ENCODE measurements around the gene SLC12A8. TPM values are rescaled to one million over a fixed set of nuclear protein-coding genes. Genes with fewer than 3 reads are reported as not detected.

SLC12A8 gene
- total RNA-seq, 2 experiments from 2014 or later: 0.47 to 0.79 TPM

DNA sequence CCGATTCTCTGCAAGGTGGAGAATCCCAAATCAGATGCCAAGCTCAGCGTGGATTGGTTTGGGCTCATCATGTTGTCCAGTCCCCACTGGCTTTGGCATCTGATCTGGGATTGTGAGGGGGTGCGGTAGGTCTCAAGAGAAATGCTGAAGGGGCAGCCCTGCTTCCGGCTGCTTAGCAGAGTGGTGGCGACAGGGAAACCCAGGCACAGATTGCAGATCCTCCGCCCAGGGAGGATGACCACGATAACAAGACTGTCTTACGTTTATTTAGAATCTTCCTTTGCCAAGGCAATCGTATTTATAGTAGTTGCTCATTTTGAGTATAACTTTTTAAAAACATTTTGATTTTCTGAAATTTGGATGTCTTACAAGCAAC lies 61.1 kb downstream of the SLC12A8 start:
- H3K9me3 Mint-ChIP-seq: no peaks in the 10 kb centered on the region
- POLR2A ChIA-PET: no interaction called here
- H3K27ac Mint-ChIP-seq: no peak overlapping the region
- no peak for DNase-seq
- peaks cover 41% of the 10 kb centered on the region for H3K4me1 Mint-ChIP-seq
- ATAC-seq (ENCODE audit: low read depth): no peak
- H3K4me3 Mint-ChIP-seq: no peak overlapping the region
- peaks cover 5% of the 10 kb centered on the region for H3K27me3 Mint-ChIP-seq
- peaks cover 1% of the 10 kb centered on the region for H3K36me3 Mint-ChIP-seq

DNA sequence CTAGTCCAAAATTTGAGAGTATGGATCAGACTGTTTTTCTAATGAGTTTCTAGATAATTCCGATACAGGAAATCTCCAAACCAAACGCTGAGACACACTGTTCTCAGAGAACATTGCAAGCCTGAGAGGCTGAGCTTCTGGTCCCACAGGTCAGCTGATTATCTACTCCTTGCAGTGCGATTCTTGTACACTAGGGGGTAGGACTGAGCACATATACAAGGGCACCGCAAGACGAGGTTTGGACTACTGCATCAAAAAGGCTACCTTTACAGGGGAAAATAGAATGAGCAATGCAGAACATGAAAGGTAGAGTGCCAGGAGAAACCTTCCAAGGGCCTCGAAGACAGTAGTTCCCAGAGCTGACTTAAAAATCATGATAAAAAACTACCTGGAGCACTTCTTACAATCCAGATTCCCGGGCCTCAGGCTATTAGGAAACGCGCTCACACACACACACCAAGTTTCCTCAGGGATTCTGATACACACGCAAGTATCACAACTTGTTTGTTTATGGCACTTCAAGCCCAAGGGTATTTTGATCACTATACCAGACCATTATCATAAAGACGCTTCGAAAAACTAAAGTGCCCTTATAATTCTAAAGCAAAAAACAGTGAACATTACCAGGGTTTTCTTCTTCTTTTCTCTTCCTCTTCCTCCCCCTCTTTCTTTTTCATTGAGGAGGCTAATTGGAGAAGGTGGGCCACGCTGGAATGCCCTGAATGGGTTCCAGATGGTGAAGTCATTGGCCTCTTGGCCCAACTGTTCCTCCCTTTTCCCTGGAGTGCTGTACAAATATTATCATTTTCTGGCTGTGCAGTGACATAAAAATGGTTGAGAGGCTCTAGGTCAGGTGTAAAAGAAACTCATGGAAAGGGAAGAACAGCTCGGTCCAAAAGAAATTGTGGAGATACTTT lies 61.8 kb downstream of the SLC12A8 start:
- H3K9me3 Mint-ChIP-seq: no peaks in the 10 kb centered on the region
- peaks cover 41% of the 10 kb centered on the region for H3K4me1 Mint-ChIP-seq
- peaks cover 5% of the 10 kb centered on the region for H3K27me3 Mint-ChIP-seq

DNA sequence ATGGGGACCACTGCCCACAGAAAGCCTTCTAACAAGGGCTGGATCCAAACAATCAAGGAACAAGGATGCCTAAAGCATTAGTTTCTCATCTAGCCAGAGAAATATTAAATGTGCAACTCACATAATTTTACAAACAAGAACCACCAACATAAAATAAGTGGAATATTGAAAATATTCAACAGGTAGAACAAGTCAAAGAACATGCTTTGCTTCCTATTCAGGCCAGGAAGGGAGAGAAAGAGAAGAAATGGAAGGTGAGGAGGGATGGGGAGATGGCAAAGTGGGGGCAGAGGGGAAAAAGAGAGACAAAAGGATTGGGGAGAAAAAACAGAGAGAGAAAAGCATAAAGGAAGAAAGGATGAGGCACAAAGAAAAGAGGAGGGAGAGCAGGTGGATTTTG lies 63.1 kb downstream of the SLC12A8 start:
- POLR2A ChIA-PET: no interaction called here

More for the DNA sequence above, 61.8 kb downstream of the SLC12A8 start:
- H3K4me3 Mint-ChIP-seq: no peak overlapping the region
- DNase-seq: no peak
- POLR2A ChIA-PET: no interaction called here
- ATAC-seq (ENCODE audit: low read depth): no peak
- H3K36me3 Mint-ChIP-seq: peaks cover 1% of the 10 kb centered on the region
- no peak overlapping the region for H3K27ac Mint-ChIP-seq

DNA sequence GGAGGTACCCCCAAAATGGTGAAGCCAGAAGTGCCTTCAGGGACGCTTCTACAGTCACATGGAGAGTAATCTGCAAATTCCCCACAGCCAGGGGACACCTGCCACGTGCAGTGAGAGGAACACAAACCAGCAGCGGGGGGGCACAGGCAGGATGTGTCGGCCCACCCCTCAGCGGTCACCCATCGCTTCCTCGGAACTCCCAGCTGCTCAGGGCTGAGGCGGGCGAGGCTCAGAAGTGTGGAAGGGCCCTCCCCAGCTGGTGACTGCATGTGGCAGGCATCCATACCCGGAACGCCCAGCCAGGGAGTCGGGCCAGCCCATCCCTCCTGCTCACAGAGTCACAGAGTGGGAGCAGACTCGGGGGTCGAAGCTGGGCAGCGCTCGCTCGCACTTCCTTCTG lies 63.7 kb downstream of the SLC12A8 start:
- Mint-ChIP-seq H3K4me3 (no peak overlapping the region), H3K27me3 (peaks cover 5% of the 10 kb centered on the region), H3K27ac (peak overlapping the region; percentile 48), H3K4me1 (peaks cover 34% of the 10 kb centered on the region), H3K36me3 (peaks cover 1% of the 10 kb centered on the region), H3K9me3 (no peaks in the 10 kb centered on the region)
- ATAC-seq (ENCODE audit: low read depth) (no peak), DNase-seq (no peak)
- POLR2A ChIA-PET: no interaction called here

More for the DNA sequence above, 63.1 kb downstream of the SLC12A8 start:
- DNase-seq: no peak
- Mint-ChIP-seq H3K4me1 (peaks cover 34% of the 10 kb centered on the region), H3K27ac (peak overlapping the region; percentile 4), H3K27me3 (peaks cover 5% of the 10 kb centered on the region), H3K4me3 (no peak overlapping the region), H3K9me3 (no peaks in the 10 kb centered on the region), H3K36me3 (peaks cover 1% of the 10 kb centered on the region)
- ATAC-seq (ENCODE audit: low read depth): no peak

DNA sequence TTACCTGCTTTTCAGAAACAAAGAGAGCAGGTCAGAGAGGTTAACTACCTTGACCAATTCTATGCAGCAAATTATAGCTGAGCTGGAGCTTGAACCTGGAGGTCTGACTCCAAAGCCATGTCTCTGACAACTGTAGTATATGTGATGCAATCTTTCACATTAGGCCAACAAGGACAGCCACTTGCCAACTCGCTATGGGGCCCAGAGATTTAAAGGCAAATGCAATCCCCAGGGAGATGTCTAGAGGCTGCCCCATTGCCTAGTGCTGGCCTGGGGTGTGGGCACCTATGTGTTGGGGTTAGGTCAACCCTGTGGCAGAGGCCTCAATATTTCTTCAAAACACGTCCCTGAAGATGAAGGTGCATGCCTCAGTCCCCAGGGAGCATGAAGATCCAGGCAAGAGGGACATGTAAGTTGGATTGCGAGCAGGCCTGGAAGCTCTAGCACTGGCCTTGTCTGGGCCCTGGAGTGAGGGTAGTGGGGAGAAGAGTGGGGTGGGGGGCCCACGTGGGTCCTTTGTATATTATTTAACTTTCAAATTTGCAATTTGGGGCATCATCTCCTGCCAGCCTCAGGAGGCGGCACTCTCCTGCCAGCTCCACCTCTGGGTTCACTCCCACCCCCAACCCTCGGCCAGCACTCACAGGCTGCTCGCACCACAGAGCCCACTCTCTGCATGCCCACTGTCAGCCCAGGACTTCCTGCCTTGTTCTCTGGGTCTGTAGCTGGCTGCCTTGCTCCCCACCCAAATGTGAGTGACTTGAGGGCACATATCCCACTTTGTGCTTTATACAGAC lies 64.3 kb downstream of the SLC12A8 start:
- ATAC-seq (ENCODE audit: low read depth): no peak

DNA sequence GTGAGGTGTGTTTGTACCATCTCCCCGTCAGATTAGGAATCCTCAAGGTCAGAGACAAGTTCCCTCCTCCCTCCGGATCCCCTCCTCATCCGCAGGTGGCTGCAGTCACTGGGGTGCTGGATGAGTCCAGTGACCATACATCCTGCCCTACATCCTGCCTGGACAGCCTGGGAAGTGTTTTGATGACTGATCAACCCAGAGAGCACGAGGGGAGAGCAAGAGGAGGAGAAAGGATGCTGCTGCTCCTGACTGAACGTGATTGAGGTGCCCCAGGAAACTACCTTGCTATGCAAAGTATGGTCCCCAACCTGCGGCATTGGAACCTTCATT lies 65.1 kb downstream of the SLC12A8 start:
- H3K27ac Mint-ChIP-seq: peak overlapping the region; percentile 59
- DNase-seq: no peak
- ATAC-seq (ENCODE audit: low read depth): peak; percentile 15
- H3K9me3 Mint-ChIP-seq: no peaks in the 10 kb centered on the region
- H3K4me1 Mint-ChIP-seq: peaks cover 44% of the 10 kb centered on the region
- POLR2A ChIA-PET: no interaction called here
- H3K36me3 Mint-ChIP-seq: no peaks in the 10 kb centered on the region
- peak overlapping the region; percentile 25 for H3K4me3 Mint-ChIP-seq
- H3K27me3 Mint-ChIP-seq: peaks cover 3% of the 10 kb centered on the region

More for the DNA sequence above, 64.3 kb downstream of the SLC12A8 start:
- Mint-ChIP-seq H3K9me3 (no peaks in the 10 kb centered on the region), H3K4me3 (no peak overlapping the region), H3K36me3 (peaks cover 1% of the 10 kb centered on the region), H3K4me1 (peaks cover 36% of the 10 kb centered on the region), H3K27me3 (peaks cover 5% of the 10 kb centered on the region), H3K27ac (peak overlapping the region; percentile 68)
- no peak for DNase-seq
- POLR2A ChIA-PET: no interaction called here

DNA sequence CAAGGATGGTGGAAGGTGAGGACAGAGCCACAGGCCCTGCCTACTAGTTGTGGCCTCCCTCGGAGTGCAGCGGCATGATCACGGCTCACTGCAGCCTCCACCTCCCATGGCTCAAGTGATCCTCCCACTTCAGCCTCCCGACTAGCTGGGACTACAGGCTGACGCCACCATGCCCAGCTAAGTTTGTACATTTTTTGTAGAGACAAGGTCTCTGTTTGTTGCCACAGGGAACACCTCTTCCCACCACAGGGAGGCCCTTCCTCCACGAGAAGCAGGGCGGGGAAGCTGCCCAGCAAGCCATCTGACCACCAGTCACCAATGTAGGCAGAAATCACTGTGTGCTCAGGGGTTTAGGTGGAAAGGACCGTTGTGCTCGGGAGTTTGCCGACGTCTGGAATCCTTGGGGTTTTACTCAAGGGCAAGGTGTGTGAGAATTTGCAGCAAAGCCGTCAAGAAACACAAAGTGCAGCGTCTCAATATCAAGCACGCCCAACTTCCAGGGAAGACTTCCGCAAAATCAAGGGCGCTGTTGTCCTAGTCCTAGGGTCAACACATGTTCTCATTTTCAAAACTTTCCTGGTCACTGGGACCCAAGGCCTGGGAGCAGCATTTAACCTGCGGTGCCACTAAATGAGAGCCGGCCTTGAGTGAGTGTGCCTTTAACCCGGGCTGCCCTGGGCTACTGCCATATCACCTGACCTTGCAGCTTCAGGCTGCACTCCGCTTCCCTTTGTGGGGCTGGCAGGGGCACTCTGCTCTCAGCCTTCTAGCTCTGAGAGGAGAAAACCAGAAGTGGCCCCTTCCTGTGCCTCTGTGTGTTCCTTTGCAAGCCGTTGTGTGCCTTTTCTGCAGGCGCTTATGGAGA lies 65.7 kb downstream of the SLC12A8 start:
- no peak for DNase-seq
- peak overlapping the region; percentile 59 for H3K27ac Mint-ChIP-seq

DNA sequence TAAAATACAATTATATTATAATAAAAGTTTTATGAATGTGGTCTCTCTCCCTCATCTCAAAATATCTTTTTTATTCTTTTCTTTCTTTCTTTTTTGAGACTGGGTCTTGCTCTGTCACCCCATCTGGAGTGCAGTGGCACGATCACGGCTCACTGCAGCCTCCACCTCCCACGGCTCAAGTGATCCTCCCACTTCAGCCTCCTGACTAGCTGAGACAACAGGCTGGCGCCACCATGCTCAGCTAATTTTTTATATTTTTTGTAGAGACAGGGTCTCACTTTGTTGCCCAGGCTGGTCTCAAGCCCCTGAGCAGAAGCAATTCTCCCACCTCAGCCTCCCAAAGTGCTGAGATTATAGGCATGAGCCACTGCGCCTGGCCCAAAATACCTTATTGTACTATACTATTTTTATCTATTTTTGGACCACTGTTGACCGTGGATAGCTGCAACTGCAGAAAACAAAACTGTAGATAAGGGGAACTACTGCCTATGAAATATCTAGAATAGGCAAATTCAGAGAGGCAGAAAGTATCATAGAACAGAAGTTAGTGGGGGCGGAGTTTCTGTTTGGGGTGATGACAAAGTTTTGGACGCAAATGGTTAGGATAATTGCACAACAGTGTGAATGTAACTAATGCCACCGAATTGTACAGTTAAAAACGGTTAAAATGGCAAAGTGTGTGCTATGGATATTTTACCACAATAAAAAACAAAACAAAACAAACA lies 66.6 kb downstream of the SLC12A8 start:
- DNase-seq: no peak
- Mint-ChIP-seq H3K36me3 (no peaks in the 10 kb centered on the region), H3K27ac (no peak overlapping the region), H3K4me3 (no peak overlapping the region), H3K27me3 (peaks cover 3% of the 10 kb centered on the region), H3K4me1 (peaks cover 52% of the 10 kb centered on the region), H3K9me3 (no peaks in the 10 kb centered on the region)
- ATAC-seq (ENCODE audit: low read depth): no peak
- POLR2A ChIA-PET: no interaction called here

More for the DNA sequence above, 65.7 kb downstream of the SLC12A8 start:
- H3K36me3 Mint-ChIP-seq: no peaks in the 10 kb centered on the region
- H3K4me1 Mint-ChIP-seq: peaks cover 50% of the 10 kb centered on the region
- peak; percentile 45 for ATAC-seq (ENCODE audit: low read depth)
- H3K4me3 Mint-ChIP-seq: peak overlapping the region; percentile 25
- H3K9me3 Mint-ChIP-seq: no peaks in the 10 kb centered on the region
- peaks cover 3% of the 10 kb centered on the region for H3K27me3 Mint-ChIP-seq
- POLR2A ChIA-PET: no interaction called here

DNA sequence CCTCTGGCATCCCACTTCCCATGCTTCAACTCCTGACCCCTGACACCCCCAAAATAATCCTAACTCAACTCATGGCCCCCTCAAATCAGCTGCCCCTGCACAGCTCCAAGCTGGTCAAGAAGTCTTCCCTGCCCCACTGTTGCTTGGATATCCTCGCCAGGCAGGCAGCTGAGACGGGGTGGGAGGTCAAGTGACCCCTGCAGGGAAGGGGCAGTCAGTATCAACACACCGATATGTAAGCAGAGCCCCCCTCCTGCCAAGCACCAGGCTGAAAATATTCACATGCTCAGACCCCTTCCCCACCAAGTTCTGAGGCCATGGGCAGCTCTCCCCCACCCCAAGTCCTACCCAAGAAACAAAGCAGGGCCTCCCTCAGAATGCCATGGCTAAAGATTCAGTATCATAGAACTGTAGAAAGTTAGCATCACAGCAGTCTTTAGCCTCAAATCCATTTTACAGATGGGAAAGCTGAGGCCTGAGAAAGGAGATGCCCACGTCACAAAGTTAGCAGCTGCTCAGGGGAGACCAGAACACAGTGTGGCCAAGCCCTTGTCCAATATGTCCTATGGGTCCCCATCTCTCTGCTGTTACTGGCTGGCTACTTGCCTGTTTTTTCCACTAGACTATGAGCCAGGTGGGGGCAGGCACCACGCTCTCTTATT lies 67.8 kb downstream of the SLC12A8 start:
- Mint-ChIP-seq H3K27ac (no peak overlapping the region), H3K4me3 (no peak overlapping the region), H3K4me1 (peaks cover 57% of the 10 kb centered on the region), H3K36me3 (no peaks in the 10 kb centered on the region), H3K27me3 (no peaks in the 10 kb centered on the region), H3K9me3 (no peaks in the 10 kb centered on the region)
- ATAC-seq (ENCODE audit: low read depth): no peak
- POLR2A ChIA-PET: no interaction called here
- DNase-seq: no peak

DNA sequence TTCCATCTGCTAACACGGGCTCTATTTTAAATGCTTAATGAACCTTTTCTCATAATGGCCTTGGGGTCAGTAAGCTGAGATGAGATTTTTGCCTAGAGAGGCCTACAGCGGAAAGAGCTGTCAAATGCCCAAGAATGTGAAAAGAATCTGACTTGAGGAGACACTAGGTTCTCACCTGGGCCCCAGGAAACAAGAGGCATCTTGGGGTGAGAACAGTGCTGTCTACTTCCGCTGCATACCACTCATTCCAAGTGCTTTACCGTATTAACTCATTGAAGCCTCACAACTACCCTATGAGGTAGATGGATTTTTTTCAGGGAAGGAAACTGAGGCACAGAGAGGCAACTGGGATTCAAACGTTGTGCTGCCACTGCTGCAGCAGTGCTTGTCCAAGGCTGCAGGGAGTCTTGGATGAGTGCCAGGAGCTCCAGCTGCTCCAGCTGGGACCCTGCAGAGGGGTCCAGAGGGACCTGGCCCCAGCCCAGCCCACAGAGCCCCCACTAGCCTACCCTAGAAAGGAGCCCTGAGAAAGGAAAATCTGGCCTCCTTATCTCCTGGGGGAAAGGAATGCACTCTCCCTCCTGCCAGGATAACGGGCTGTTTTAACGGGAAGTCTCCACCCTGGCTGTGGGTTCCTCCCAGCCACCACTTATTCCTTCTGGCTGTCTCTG lies 68.4 kb downstream of the SLC12A8 start:
- POLR2A ChIA-PET: no interaction called here
- ATAC-seq (ENCODE audit: low read depth) (no peak), DNase-seq (no peak)
- Mint-ChIP-seq H3K27me3 (peaks cover 3% of the 10 kb centered on the region), H3K9me3 (no peaks in the 10 kb centered on the region), H3K4me1 (peaks cover 57% of the 10 kb centered on the region), H3K4me3 (no peak overlapping the region), H3K36me3 (no peaks in the 10 kb centered on the region), H3K27ac (no peak overlapping the region)

DNA sequence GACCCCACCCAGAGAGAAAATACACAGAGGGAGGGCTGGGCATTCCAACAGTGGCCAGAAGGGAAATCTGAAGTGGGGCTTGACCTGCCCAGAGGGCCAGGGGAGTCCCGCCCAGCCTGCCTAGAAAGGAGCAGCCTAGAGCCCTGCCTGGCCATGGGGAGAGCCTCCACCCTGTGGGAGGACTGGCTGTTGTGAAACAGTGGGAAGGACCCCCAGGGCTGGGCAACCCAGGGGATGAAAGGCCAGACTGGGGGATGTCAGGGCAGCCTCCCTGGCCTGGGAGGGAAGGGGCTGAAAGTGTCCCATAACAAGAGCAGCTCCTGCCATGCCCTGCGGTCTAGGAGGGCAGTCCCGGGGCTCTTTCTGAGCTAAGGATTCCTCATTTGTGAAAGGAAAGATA lies 69.0 kb downstream of the SLC12A8 start:
- H3K36me3 Mint-ChIP-seq: no peaks in the 10 kb centered on the region
- ATAC-seq (ENCODE audit: low read depth) (no peak), DNase-seq (no peak)
- peaks cover 3% of the 10 kb centered on the region for H3K27me3 Mint-ChIP-seq
- H3K27ac Mint-ChIP-seq: peak overlapping the region; percentile 14
- POLR2A ChIA-PET: interaction anchor here (3.7 kb wide), 1 partner anchor 91 kb away, joined by 31 read pairs; no protein-coding TSS in a partner anchor
- no peaks in the 10 kb centered on the region for H3K9me3 Mint-ChIP-seq
- no peak overlapping the region for H3K4me3 Mint-ChIP-seq
- H3K4me1 Mint-ChIP-seq: peaks cover 54% of the 10 kb centered on the region

DNA sequence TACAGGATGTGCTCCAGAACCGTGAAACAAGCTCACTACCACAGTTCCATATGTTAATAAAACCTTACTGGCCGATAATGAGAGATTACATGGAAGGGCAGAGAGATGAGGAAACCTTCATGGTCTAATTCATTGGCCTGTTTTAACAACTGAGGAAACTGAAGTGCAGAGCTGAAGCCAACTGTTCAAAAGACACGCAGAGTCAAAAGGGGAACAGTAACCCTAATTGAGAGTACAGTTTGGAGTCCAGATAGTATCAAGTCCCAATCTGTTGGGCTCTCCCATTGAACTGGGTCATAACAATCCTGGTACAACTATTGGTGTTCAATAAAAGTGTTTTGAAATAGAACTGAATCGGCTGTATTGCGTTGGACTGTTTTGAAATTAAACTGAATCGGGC lies 69.6 kb downstream of the SLC12A8 start:
- no peaks in the 10 kb centered on the region for H3K36me3 Mint-ChIP-seq

More for the DNA sequence above, 69.6 kb downstream of the SLC12A8 start:
- ATAC-seq (ENCODE audit: low read depth): no peak
- POLR2A ChIA-PET: interaction anchor here (0.6 to 3.7 kb wide), 3 partner anchors 22 to 90 kb away, joined by 5 to 31 read pairs (median 27); no protein-coding TSS in a partner anchor
- H3K4me1 Mint-ChIP-seq: peaks cover 49% of the 10 kb centered on the region
- peak overlapping the region; percentile 88 for H3K4me3 Mint-ChIP-seq
- H3K9me3 Mint-ChIP-seq: no peaks in the 10 kb centered on the region
- H3K27me3 Mint-ChIP-seq: peaks cover 3% of the 10 kb centered on the region
- DNase-seq: no peak
- H3K27ac Mint-ChIP-seq: peak overlapping the region; percentile 99

All from activated naive CD8-positive, alpha-beta T cell treated with anti-CD3 and anti-CD28 coated beads, Interleukin-2, amount 10 ng/mL, durations not matched to agents 7 days and 5 days (primary cell).